Right lobe of liver (tissue), 4 donors: ENCODE results near the gene RBBP8.

Experiments
- POLR2A ChIP-seq: fragments of 450-650 bp; IDR thresholded peaks from one replicate; pipeline ENCODE4 v1.6.1; 2017; ENCODE audit warnings: antibody characterized with exemption, mild to moderate bottlenecking
- TF ChIP-seq, protein P1 (sequence below), 4 donors: fragments of 200-600 bp in 3 of 4; fragments of 450-650 bp in 1 of 4; IDR thresholded peaks; one replicate each; pipeline versions ENCODE4 v1.5.1 to v1.8.0; 2016 to 2022; ENCODE audit warnings: antibody characterized with exemption in 4 of 4, mild to moderate bottlenecking in 2 of 4
- donor health status: DM: no; HTN: no; CAD: no.
- donor health status: DM: no; HTN: no; CAD: no.
- donor health status: DM: no; HTN: yes; CAD: no.

DNA sequence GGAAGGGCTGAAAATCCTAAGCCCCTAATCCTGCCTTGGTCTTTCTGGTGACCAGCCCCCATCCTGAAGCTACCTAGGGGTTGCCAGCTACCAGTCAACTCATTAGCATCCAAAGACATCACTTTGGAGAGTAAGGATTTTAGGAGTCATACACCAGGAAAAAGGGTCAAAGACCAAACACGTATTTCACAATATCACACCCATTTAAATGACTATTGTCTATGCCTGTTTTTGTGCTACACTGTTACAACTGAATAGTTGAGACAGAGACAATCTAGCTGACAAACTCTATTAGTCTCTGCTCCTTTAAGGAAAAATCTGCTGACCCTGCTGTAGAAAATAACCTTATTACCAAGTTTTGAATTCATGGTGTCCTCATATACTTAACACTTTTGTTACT lies 21.0 kb upstream of the RBBP8 start:
- TF ChIP-seq, protein P1, sequence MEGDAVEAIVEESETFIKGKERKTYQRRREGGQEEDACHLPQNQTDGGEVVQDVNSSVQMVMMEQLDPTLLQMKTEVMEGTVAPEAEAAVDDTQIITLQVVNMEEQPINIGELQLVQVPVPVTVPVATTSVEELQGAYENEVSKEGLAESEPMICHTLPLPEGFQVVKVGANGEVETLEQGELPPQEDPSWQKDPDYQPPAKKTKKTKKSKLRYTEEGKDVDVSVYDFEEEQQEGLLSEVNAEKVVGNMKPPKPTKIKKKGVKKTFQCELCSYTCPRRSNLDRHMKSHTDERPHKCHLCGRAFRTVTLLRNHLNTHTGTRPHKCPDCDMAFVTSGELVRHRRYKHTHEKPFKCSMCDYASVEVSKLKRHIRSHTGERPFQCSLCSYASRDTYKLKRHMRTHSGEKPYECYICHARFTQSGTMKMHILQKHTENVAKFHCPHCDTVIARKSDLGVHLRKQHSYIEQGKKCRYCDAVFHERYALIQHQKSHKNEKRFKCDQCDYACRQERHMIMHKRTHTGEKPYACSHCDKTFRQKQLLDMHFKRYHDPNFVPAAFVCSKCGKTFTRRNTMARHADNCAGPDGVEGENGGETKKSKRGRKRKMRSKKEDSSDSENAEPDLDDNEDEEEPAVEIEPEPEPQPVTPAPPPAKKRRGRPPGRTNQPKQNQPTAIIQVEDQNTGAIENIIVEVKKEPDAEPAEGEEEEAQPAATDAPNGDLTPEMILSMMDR (IDR thresholded peaks at IDR 0.05) = no peak
- no peak for TF ChIP-seq POLR2A
